Colonic mucosa (tissue), 4 donors: Measurements from ENCODE around the gene POR. TPM values are rescaled to one million over a fixed set of nuclear protein-coding genes. Genes with fewer than 3 reads are reported as not detected.
"Not testable (repeated sequence)": the region's sequence is repeated elsewhere in the genome, so short reads cannot be mapped to it uniquely, and the experiment has no call there.

ENCODE experiments used
- DNase-seq: peaks from one replicate; pipeline ENCODE4 v3.0.0-alpha.2; 2020
- H3K27ac ChIP-seq: fragments of 200-600 bp; one replicate; pipeline ENCODE4 v1.8.0; 2021
- H3K27me3 ChIP-seq: fragments of 200-600 bp; one replicate; pipeline ENCODE4 v1.8.0; 2021
- H3K36me3 ChIP-seq: fragments of 200-600 bp; one replicate; pipeline ENCODE4 v1.8.0; 2021
- H3K4me1 ChIP-seq: fragments of 200-600 bp; one replicate; pipeline ENCODE4 v1.8.0; 2021; ENCODE audit warnings: mild to moderate bottlenecking
- H3K4me3 ChIP-seq: fragments of 200-600 bp; one replicate; pipeline ENCODE4 v1.8.0; 2021
- H3K9ac ChIP-seq, 2 donors: one replicate each; pipeline ENCODE4 v1.7.0; 2013; ENCODE audit warnings: control low read depth in 2 of 2, low read depth in 2 of 2, low read length in 2 of 2
- H3K9me3 ChIP-seq: fragments of 200-600 bp; one replicate; pipeline ENCODE4 v1.8.0; 2021
- CTCF ChIP-seq: fragments of 200-600 bp; IDR thresholded peaks from one replicate; pipeline ENCODE4 v1.8.0; 2022; ENCODE audit warnings: antibody characterized with exemption, mild to moderate bottlenecking
- intact Hi-C: fragments of 100-400 bp; cut with DNase I; formaldehyde crosslinking; loops from one replicate; pipeline ENCODE4 v1.14.1; 2022
- microRNA-seq: library from miRNA; unstranded; fragments of <30 nt; microRNA quantifications from one replicate; pipeline ENCODE4, GENCODE V29; 2019
- total RNA-seq, 2 donors: library from RNA; stranded (reverse); fragmentation: NEBNext Ultra II Directional in 1 of 2; extraction: Animal tissue kit (Norgen Biotek cat#: 25700) in 1 of 2; gene quantifications; one replicate each; pipeline ENCODE4 v1.2.1, GENCODE V29; 2021
- donor health status: healthy.
- donor health status: DM: no; HTN: no; CAD: no.
- donor health status: DM: no; HTN: no; CAD: no.

POR gene
- total RNA-seq, 2 donors from 2014 or later: 126 to 169 TPM

GRCh38 chr7:76020031-76020714 is 105.2 kb downstream of the POR start:
- peak; percentile 79 for DNase-seq
- Histone ChIP-seq H3K36me3 (no peaks in the 10 kb centered on the region), H3K27ac (no peak overlapping the region), H3K27me3 (no peaks in the 10 kb centered on the region), H3K9me3 (no peaks in the 10 kb centered on the region), H3K9ac (no peak overlapping the region), H3K4me1 (no peaks in the 10 kb centered on the region), H3K4me3 (no peak overlapping the region)
- TF ChIP-seq CTCF: peak; percentile 92
- intact Hi-C loops: loop anchor here (1.0 kb wide), 1 partner anchor 154 kb away; no protein-coding TSS in a partner anchor

- H3K9me3 ChIP-seq: no peaks in the 10 kb centered on the region
- no peak overlapping the region for H3K9ac ChIP-seq
- no peaks in the 10 kb centered on the region for H3K36me3 ChIP-seq
- no peak for DNase-seq
- H3K4me3 ChIP-seq: no peak overlapping the region
- no peak for TF ChIP-seq CTCF
- intact Hi-C loops: no loop called here
- H3K4me1 ChIP-seq: no peaks in the 10 kb centered on the region
- H3K27ac ChIP-seq: no peak overlapping the region
- no peaks in the 10 kb centered on the region for H3K27me3 ChIP-seq
Observed at GRCh38 chr7:76022026-76022780, 107.2 kb downstream of the POR start.

- Histone ChIP-seq H3K9me3 (no peaks in the 10 kb centered on the region), H3K36me3 (no peaks in the 10 kb centered on the region), H3K4me3 (no peak overlapping the region), H3K27me3 (no peaks in the 10 kb centered on the region), H3K4me1 (no peaks in the 10 kb centered on the region), H3K9ac (no peak overlapping the region), H3K27ac (no peak overlapping the region)
- intact Hi-C loops: no loop called here
- no peak for DNase-seq
- no peak for TF ChIP-seq CTCF
Observed at GRCh38 chr7:76023002-76023401, 108.0 kb downstream of the POR start.

GRCh38 chr7:76029682-76030081 is 114.7 kb downstream of the POR start:
- H3K4me3 ChIP-seq, H3K9me3 ChIP-seq, H3K36me3 ChIP-seq, H3K4me1 ChIP-seq, H3K27ac ChIP-seq, H3K27me3 ChIP-seq, intact Hi-C loops, DNase-seq, H3K9ac ChIP-seq: not testable (repeated sequence)

DNA sequence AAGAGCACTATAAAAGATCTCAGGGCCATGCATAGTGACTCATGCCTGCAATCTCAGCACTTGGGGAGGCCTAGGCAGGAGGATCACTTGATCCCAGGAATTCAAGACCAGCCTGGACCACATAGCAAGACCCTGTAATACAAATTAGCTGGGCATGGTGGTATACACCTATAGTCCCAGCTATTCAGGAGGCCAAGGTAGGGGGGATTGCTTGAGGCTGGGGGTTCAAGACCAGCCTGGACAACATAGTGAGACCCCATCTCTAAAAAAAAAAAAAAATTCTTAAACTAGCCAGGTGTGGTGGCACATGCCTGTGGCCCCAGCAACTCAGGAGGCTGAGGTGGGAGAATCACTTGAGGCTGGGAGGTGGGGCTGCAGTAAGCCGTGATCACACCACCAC is 117.0 kb downstream of the POR start:
- intact Hi-C loops: no loop called here
- Histone ChIP-seq H3K9ac (no peak overlapping the region), H3K27me3 (no peaks in the 10 kb centered on the region), H3K9me3 (no peaks in the 10 kb centered on the region), H3K4me3 (no peak overlapping the region), H3K36me3 (no peaks in the 10 kb centered on the region), H3K27ac (no peak overlapping the region), H3K4me1 (no peaks in the 10 kb centered on the region)
- no peak for DNase-seq
- TF ChIP-seq CTCF: no peak

Small RNAs within 50 kb of the gene (microRNA-seq; reads per million reads assigned to microRNA genes)
- not detected for gene MIR4651

Other genes starting within 250 kb of the POR start
- 1 to 10 TPM; 4.8 to 5.5 TPM for gene HIP1, start 176.2 kb upstream of the POR start, total RNA-seq
- under 1 TPM; 0.82 to 0.91 TPM for gene CCL26, start 142.9 kb upstream of the POR start, total RNA-seq
- 10 to 100 TPM; 15.7 to 18.4 TPM for gene CCL24, start 101.3 kb upstream of the POR start, total RNA-seq
- gene RHBDD2, start 36.1 kb upstream of the POR start, total RNA-seq: 10 to 100 TPM; 42.6 to 51.0 TPM
- gene TMEM120A, start 79.4 kb downstream of the POR start, total RNA-seq: 10 to 100 TPM; 56.3 to 94.1 TPM
- 10 to 100 TPM; 32.4 to 36.7 TPM for gene STYXL1, start 132.8 kb downstream of the POR start, total RNA-seq
- 100 to 1,000 TPM; 306 to 337 TPM for gene MDH2, start 133.0 kb downstream of the POR start, total RNA-seq